CD4-positive, alpha-beta T cell treated with Interleukin-6 at 100 ng/mL for 8 hours (primary cell): Measurements from ENCODE around the gene MPI.

Experiments used
- DNase-seq: peaks from one replicate; pipeline ENCODE4 v3.0.0-alpha.2; 2020; ENCODE audit warnings: mixed read lengths, low spot score

MPI gene

GRCh38 chr15:74889883-74890664, at the start of gene MPI:
Gene MPI (plus strand): TSS chr15:74890042. CDS start chr15:74890074, 32 bp downstream.
- peak; percentile 80 for DNase-seq

GRCh38 chr15:74840851-74841775, 48.7 kb upstream of the MPI start:
- no peak for DNase-seq

- DNase-seq, result no peak
These were observed 47.9 kb upstream of the MPI start for GRCh38 chr15:74841891-74842373.

- DNase-seq, result peak; percentile 91
These were observed 47.0 kb upstream of the MPI start, which contains the start of gene ULK3 for GRCh38 chr15:74842581-74843444. Gene ULK3 (minus strand): TSS chr15:74843156. CDS start chr15:74843105, 51 bp downstream.

GRCh38 chr15:74843445-74843828, 46.4 kb upstream of the MPI start:
- no peak for DNase-seq

- DNase-seq, result no peak
These were observed 45.9 kb upstream of the MPI start for GRCh38 chr15:74843891-74844299.

- no peak for DNase-seq
These were observed 45.3 kb upstream of the MPI start for GRCh38 chr15:74844319-74845207.

- DNase-seq, result peak; percentile 74
These were observed 44.7 kb upstream of the MPI start for GRCh38 chr15:74845208-74845568.

GRCh38 chr15:74845581-74845980, 44.3 kb upstream of the MPI start:
- DNase-seq, result peak; percentile 35

GRCh38 chr15:74847432-74847831, 42.4 kb upstream of the MPI start:
- no peak for DNase-seq

- DNase-seq, result no peak
These were observed 39.4 kb upstream of the MPI start for GRCh38 chr15:74850393-74850792.

GRCh38 chr15:74851960-74852359, 37.9 kb upstream of the MPI start:
- no peak for DNase-seq

GRCh38 chr15:74854453-74855022, 35.3 kb upstream of the MPI start:
- no peak for DNase-seq

- DNase-seq, result no peak
These were observed 34.0 kb upstream of the MPI start for GRCh38 chr15:74855857-74856256.

GRCh38 chr15:74856537-74856936, 33.3 kb upstream of the MPI start:
- no peak for DNase-seq

GRCh38 chr15:74857082-74857655, 32.7 kb upstream of the MPI start:
- DNase-seq, result no peak

GRCh38 chr15:74857671-74858368, 32.0 kb upstream of the MPI start:
- DNase-seq, result no peak

- DNase-seq, result no peak
These were observed 31.5 kb upstream of the MPI start for GRCh38 chr15:74858369-74858740.

- DNase-seq, result no peak
These were observed 26.4 kb upstream of the MPI start for GRCh38 chr15:74863239-74864056.
